Fibroblast of pulmonary artery (primary cell): ENCODE data around the gene RGR.

Source experiments
- DNase-seq: peaks from one replicate; pipeline ENCODE4 v3.0.0-alpha.2; 2010; ENCODE audit warnings: low read depth
- H3K4me3 ChIP-seq: replicated peaks from 2 replicates; pipeline ENCODE4 v1.5.1; 2011; ENCODE audit warnings: low read depth, mild to moderate bottlenecking, control low read depth, low read length, moderate library complexity
- CTCF ChIP-seq: IDR thresholded peaks from 2 replicates; pipeline ENCODE4 v1.5.1; 2011; ENCODE audit warnings: mild to moderate bottlenecking, control low read depth, low read length, inconsistent platforms; ENCODE audit errors: missing control alignments

Gene RGR

DNA sequence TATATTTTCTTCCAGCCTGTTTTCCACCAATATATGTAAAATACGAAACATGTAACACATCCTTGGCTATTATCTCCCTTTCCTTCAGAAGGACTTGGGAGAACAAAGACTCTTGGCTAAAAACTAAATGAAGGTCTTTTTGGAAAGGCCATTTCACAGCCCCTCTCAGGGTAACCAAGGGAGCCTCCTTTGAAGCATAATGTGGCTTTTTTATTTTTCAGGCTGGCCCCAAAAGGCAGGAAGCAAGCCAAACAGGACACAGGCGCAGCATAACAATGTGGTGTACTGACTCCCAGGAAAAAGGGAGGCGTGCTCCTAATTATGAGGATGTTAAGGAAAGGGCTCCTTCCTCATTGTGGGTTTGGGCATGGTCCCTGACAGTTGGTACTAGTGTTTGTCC lies 53.2 kb downstream of the RGR start:
- no peak overlapping the region for H3K4me3 ChIP-seq
- DNase-seq: no peak
- TF ChIP-seq CTCF: no peak

DNA sequence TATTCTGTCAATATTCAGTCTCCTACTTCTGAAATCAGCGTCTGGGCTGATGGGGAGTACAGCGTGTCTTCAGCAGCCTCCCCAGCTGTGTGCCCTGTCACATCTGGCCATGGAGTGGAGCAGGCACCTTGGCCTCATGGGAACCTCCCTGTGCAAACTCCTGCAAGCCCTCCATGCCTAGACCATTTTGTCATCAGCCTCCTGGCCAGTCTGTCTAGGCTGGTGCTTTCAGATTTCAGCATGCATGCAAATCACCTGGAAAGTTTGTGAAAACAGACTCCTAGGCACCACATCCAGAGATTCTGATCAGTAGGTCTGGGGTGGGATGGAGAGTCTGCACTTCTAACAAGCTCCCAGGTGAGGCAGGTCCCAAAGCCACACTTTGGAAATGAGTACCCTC lies 57.4 kb downstream of the RGR start:
- H3K4me3 ChIP-seq: no peak overlapping the region
- TF ChIP-seq CTCF: no peak
- DNase-seq: no peak

- TF ChIP-seq CTCF: no peak
- no peak for DNase-seq
- H3K4me3 ChIP-seq: no peak overlapping the region
Measured at GRCh38 chr10:84306751-84307384, 62.0 kb downstream of the RGR start.

- DNase-seq: no peak
- H3K4me3 ChIP-seq: no peak overlapping the region
- TF ChIP-seq CTCF: no peak
Measured at GRCh38 chr10:84308021-84308420, 63.2 kb downstream of the RGR start.

DNA sequence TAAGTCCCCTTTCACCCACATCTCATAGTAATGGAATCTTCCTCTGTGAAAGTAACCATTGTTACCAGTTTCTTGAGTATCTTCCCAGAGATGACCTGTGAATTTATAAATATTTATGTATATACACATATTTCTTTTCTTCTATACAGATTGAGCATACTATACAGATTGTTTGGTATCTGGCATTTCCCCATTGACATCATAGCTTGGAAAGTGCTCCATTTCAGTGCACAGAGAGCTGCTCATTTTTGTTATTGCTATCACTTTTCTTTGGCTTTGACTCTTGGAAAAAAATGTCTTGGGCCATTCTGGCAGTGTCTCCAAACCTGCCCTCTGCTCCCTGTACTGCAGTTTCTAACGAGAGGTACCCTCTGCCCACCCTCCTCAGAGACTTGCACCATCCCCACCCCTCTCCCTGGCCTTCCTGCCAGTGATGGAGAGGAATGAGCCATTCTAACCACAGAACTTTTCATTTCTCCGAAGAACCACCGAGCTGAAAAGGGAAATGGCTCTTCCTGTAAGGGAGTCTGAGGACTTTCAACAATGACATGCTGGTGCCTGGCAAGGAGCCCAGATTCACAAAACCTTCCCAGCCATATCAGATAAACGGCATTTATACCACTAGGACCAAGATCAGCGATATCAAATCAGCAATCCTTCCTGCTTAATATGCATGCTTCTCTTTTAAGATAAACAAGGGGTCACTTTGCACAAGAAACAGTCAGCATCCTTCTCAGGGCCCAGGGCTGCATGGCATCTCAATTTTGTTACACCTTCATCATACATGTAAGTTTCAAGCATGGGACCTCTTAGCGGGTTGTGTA lies 63.8 kb downstream of the RGR start:
- TF ChIP-seq CTCF: no peak
- H3K4me3 ChIP-seq: no peak overlapping the region
- DNase-seq: peak; percentile 72
